ENCODE results near the gene SMPX. TPM values are rescaled to one million over a fixed set of nuclear protein-coding genes. Genes with fewer than 3 reads are reported as not detected.

The SMPX gene
- total RNA-seq, 2 experiments from 2014 or later: not detected

GRCh38 chrX:21678048-21678612, 79.8 kb downstream of the SMPX start:
- no TSS peak for BruUV-seq (replicated peaks)

GRCh38 chrX:21675931-21676330, 82.0 kb downstream of the SMPX start:
- no peak for DNase-seq (ENCODE audit: low spot score)
- Histone ChIP-seq H3K36me3 (ENCODE audit: insufficient read depth, low read length) (no peaks in the 10 kb centered on the region), H4K20me1 (ENCODE audit: insufficient read depth, low read length) (no peaks in the 10 kb centered on the region), H3K79me2 (ENCODE audit: insufficient read depth, low read depth, low read length) (no peaks in the 10 kb centered on the region), H3K27ac (ENCODE audit: low read depth, low read length, poor library complexity, severe bottlenecking) (no peak overlapping the region), H3K9me3 (ENCODE audit: low read length) (no peaks in the 10 kb centered on the region), H3K9me2 (ENCODE audit: insufficient read depth, low read length) (no peaks in the 10 kb centered on the region), H3K4me2 (ENCODE audit: low read length) (no peak overlapping the region), H3K4me3 (ENCODE audit: low read depth, low read length, poor library complexity, severe bottlenecking) (no peak overlapping the region), H2AFZ (ENCODE audit: low read length) (no peak overlapping the region), H3K4me1 (ENCODE audit: insufficient read depth, low read length, poor library complexity, severe bottlenecking) (no peaks in the 10 kb centered on the region)
- ChIA-PET POLR2A (no interaction called here), CTCF (ENCODE audit: unreplicated experiment) (no interaction called here)
- TF ChIP-seq CTCF (conservative IDR thresholded peaks at IDR 0.05; ENCODE audit: low read length): no peak
- TF ChIP-seq EZH2phosphoT487 (IDR thresholded peaks at IDR 0.05; ENCODE audit: borderline replicate concordance, low read depth, low read length): no peak
- BruUV-seq (replicated peaks): no TSS peak
- intact Hi-C loops (cut with micrococcal nuclease; ENCODE audit: unreplicated experiment): no loop called here

More at GRCh38 chrX:21678048-21678612, 79.8 kb downstream of the SMPX start:
- H2AFZ ChIP-seq (ENCODE audit: low read length): no peak overlapping the region
- H4K20me1 ChIP-seq (ENCODE audit: insufficient read depth, low read length): no peaks in the 10 kb centered on the region
- TF ChIP-seq CTCF (conservative IDR thresholded peaks at IDR 0.05; ENCODE audit: low read length) (no peak), EZH2phosphoT487 (IDR thresholded peaks at IDR 0.05; ENCODE audit: borderline replicate concordance, low read depth, low read length) (no peak)
- H3K9me3 ChIP-seq (ENCODE audit: low read length): no peaks in the 10 kb centered on the region
- no peak overlapping the region for H3K4me3 ChIP-seq (ENCODE audit: low read depth, low read length, poor library complexity, severe bottlenecking)
- no peak for DNase-seq (ENCODE audit: low spot score)
- no peak overlapping the region for H3K4me2 ChIP-seq (ENCODE audit: low read length)
- H3K36me3 ChIP-seq (ENCODE audit: insufficient read depth, low read length): no peaks in the 10 kb centered on the region
- H3K4me1 ChIP-seq (ENCODE audit: insufficient read depth, low read length, poor library complexity, severe bottlenecking): no peaks in the 10 kb centered on the region
- H3K9me2 ChIP-seq (ENCODE audit: insufficient read depth, low read length): no peaks in the 10 kb centered on the region
- H3K27ac ChIP-seq (ENCODE audit: low read depth, low read length, poor library complexity, severe bottlenecking): no peak overlapping the region
- ChIA-PET POLR2A (no interaction called here), CTCF (ENCODE audit: unreplicated experiment) (no interaction called here)
- H3K79me2 ChIP-seq (ENCODE audit: insufficient read depth, low read depth, low read length): no peaks in the 10 kb centered on the region
- intact Hi-C loops (cut with micrococcal nuclease; ENCODE audit: unreplicated experiment): no loop called here

- intact Hi-C loops (cut with micrococcal nuclease; ENCODE audit: unreplicated experiment): no loop called here
- POLR2A ChIA-PET: interaction anchor here (0.7 kb wide), 1 partner anchor 325 kb away, joined by 6 read pairs; no protein-coding TSS in a partner anchor
- no peak overlapping the region for H2AFZ ChIP-seq (ENCODE audit: low read length)
These were observed 83.3 kb downstream of the SMPX start for GRCh38 chrX:21674430-21675186.

More at GRCh38 chrX:21674430-21675186, 83.3 kb downstream of the SMPX start:
- no peak overlapping the region for H3K4me2 ChIP-seq (ENCODE audit: low read length)
- H3K9me2 ChIP-seq (ENCODE audit: insufficient read depth, low read length): no peaks in the 10 kb centered on the region
- no peaks in the 10 kb centered on the region for H3K79me2 ChIP-seq (ENCODE audit: insufficient read depth, low read depth, low read length)
- DNase-seq (ENCODE audit: low spot score): no peak
- BruUV-seq (replicated peaks): no TSS peak
- CTCF ChIA-PET (ENCODE audit: unreplicated experiment): no interaction called here
- no peaks in the 10 kb centered on the region for H3K4me1 ChIP-seq (ENCODE audit: insufficient read depth, low read length, poor library complexity, severe bottlenecking)
- no peaks in the 10 kb centered on the region for H3K36me3 ChIP-seq (ENCODE audit: insufficient read depth, low read length)
- no peak overlapping the region for H3K27ac ChIP-seq (ENCODE audit: low read depth, low read length, poor library complexity, severe bottlenecking)
- TF ChIP-seq EZH2phosphoT487 (IDR thresholded peaks at IDR 0.05; ENCODE audit: borderline replicate concordance, low read depth, low read length): no peak
- TF ChIP-seq CTCF (conservative IDR thresholded peaks at IDR 0.05; ENCODE audit: low read length): no peak
- no peak overlapping the region for H3K4me3 ChIP-seq (ENCODE audit: low read depth, low read length, poor library complexity, severe bottlenecking)
- no peaks in the 10 kb centered on the region for H4K20me1 ChIP-seq (ENCODE audit: insufficient read depth, low read length)
- no peaks in the 10 kb centered on the region for H3K9me3 ChIP-seq (ENCODE audit: low read length)
